ENCODE results near the gene LRATD1.
A peak's percentile ranks its signal among the peaks of the same experiment; 100 is the strongest.
"Not testable (repeated sequence)": the region's sequence is repeated elsewhere in the genome, so short reads cannot be mapped to it uniquely, and the experiment has no call there.

Gene LRATD1

DNA sequence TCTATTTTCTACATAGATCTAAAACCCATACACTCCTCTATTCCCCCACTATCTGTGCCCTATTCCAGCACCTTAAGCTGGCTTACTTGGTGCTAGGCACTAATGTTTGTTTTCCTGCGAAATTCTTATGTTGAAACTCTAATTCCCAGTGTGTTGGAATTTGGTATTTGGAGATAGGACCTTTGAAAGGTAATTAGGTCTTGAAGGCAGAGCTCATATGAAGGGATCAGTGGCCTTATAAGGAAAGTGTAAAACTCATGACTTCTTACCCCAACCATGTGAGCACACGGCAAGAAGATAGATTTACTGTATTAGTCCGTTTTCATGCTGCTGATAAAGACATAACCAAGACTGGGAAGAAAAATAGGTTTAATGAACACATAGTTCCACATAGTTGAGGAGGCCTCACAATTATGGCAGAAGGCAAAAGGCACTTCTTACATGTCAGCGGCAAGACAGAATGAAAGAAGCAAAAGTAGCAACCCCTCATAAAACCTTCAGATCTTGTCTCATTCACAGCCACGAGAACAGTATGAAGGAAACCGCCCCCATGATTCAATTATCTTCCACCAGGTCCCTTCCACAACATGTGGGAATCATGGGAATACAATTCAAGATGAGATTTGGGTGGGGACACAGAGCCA lies 10.5 kb upstream of the LRATD1 start:
- peaks cover 0 to 4% of the 10 kb centered on the region in 2 donors for H3K27me3 Mint-ChIP-seq

DNA sequence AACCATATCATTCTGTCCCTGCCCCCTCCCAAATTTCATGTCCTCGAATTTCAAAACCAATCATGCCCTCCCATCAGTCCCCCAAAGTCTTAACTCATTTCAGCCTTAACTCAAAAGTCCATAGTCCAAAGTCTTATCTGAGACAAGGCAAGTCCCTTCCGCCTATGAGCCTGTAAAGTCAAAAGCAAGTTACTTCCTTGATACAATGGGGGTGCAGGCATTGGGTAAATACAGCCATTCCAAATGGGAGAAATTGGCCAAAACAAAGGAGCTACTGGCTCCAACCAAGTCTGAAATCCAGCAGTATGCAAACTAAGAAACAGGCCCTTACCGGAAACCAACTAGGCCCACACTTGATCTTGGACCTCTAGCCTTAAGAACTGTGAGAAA lies 10.0 kb upstream of the LRATD1 start:
- H3K9me3 Mint-ChIP-seq; H3K27ac Mint-ChIP-seq; DNase-seq; H3K4me1 Mint-ChIP-seq; H3K4me3 Mint-ChIP-seq; ATAC-seq (replicated peaks); H3K36me3 Mint-ChIP-seq; H3K27me3 Mint-ChIP-seq: not testable (repeated sequence)

More for the DNA sequence above, 10.5 kb upstream of the LRATD1 start:
- Mint-ChIP-seq H3K4me1 (no peaks in the 10 kb centered on the region), H3K27ac (no peak overlapping the region), H3K4me3 (no peak overlapping the region), H3K36me3 (no peaks in the 10 kb centered on the region), H3K9me3 (peaks cover 2 to 7% of the 10 kb centered on the region in 2 donors)
- no peak for ATAC-seq (replicated peaks)
- DNase-seq: no peak

DNA sequence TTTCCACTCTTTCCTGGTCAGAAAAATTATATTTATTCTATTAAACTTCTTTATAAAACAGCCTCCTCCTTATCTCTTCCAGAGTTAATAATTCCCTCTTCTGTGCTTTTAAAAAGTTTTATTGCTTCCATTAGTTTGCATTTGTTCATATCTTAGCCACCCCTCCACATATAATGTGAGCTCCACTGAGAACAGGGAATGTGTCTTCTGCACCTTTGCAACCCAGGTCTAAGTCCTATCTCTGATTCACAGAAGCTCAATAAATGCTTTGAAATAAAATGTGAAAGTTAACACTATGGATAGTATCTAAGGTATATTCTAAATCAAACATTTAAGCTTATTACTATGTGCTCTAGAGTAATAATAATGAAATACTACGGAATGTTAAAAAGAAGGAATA lies 9.3 kb upstream of the LRATD1 start:
- ATAC-seq (replicated peaks) (no peak), DNase-seq (no peak)
- Mint-ChIP-seq H3K9me3 (peaks cover 7% of the 10 kb centered on the region in 2 donors), H3K4me1 (no peaks in the 10 kb centered on the region), H3K27ac (no peak overlapping the region), H3K27me3 (peaks cover 4 to 7% of the 10 kb centered on the region in 2 donors), H3K36me3 (no peaks in the 10 kb centered on the region), H3K4me3 (no peak overlapping the region)

DNA sequence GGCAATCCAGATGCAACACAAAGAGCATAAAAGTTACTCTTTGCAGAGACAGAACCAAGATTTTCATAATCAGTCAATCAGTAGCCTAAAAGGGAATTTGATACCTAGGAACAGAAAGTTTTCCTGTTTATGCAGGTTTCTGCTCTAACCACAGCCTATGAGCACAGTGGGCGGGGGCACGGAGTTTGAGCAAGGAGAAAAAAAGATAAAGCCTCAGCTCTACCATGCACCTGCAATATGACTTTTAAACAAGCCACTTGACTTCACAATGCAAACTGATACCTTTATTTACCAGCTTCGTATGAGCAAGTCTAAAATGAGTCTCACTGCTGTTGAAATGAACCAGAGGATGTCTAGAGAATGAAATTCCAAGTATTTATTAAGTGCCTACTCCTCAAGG lies 5.6 kb upstream of the LRATD1 start:
- ATAC-seq (replicated peaks) (no peak), DNase-seq (no peak)
- H3K4me1 Mint-ChIP-seq: peaks cover 0 to 2% of the 10 kb centered on the region in 2 donors
- H3K27me3 Mint-ChIP-seq: peaks cover 10 to 28% of the 10 kb centered on the region in 2 donors
- no peak overlapping the region for H3K27ac Mint-ChIP-seq
- H3K9me3 Mint-ChIP-seq: peaks cover 0 to 5% of the 10 kb centered on the region in 2 donors
- H3K36me3 Mint-ChIP-seq: no peaks in the 10 kb centered on the region
- H3K4me3 Mint-ChIP-seq: no peak overlapping the region

DNA sequence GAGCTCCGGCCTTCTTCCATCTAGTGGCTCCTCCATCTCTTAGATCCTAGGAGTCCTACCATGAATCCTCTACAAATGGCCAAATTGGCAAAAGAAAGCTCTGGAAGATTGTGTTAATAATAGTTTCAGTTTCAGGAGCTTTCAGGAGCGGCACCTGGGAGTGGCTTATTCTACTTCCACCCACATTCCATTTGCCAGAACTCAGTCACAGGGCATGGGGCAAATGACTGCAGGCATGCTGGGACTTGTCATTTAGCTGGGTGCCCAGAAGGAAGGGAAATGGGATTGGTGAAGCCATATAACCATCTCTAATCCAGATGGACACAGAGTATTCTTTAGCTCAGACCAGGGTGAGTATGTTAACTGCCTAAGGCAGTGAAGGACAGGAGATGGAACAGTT lies 3.6 kb upstream of the LRATD1 start:
- Mint-ChIP-seq H3K9me3 (peaks cover 0 to 5% of the 10 kb centered on the region in 2 donors), H3K27me3 (peaks cover 24 to 46% of the 10 kb centered on the region in 2 donors), H3K27ac (no peak overlapping the region), H3K4me1 (peaks cover 2 to 5% of the 10 kb centered on the region in 2 donors), H3K4me3 (no peak overlapping the region), H3K36me3 (no peaks in the 10 kb centered on the region)
- DNase-seq: no peak
- no peak for ATAC-seq (replicated peaks)

DNA sequence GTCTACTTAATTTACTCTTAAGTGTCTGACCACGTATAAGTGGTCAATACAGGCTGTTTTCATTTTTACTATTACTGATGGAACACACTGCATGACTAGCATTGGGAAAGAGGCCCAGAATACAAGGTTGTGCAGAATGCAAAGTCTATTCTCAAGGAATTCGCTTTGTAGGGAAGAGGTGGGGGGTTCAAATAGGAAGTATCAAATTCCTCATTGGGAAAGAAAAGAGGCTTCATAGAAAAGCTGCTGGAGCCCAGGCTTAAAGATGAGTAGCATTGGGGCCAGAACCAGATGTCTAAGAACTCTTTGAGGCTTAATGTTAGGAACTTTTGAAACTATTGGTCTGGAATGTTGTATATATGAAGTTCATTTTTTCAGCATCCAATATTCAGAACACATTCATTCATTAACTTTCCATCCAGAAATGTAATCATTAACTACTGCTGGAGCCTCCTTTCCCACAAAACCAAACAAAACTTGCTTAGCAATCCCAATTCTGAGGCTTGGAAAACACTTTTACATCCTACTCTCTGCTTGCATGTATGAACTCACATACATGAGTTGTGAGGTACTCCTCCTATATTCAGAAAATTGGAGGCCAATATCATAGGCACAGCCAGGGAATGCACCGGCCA lies 994 bp upstream of the LRATD1 start:
- Mint-ChIP-seq H3K4me3 (no peak overlapping the region), H3K36me3 (no peaks in the 10 kb centered on the region), H3K27me3 (peaks cover 36 to 70% of the 10 kb centered on the region in 2 donors), H3K9me3 (peaks cover 0 to 5% of the 10 kb centered on the region in 2 donors), H3K4me1 (peaks cover 2 to 5% of the 10 kb centered on the region in 2 donors), H3K27ac (no peak overlapping the region)
- DNase-seq (no peak), ATAC-seq (replicated peaks) (no peak)

DNA sequence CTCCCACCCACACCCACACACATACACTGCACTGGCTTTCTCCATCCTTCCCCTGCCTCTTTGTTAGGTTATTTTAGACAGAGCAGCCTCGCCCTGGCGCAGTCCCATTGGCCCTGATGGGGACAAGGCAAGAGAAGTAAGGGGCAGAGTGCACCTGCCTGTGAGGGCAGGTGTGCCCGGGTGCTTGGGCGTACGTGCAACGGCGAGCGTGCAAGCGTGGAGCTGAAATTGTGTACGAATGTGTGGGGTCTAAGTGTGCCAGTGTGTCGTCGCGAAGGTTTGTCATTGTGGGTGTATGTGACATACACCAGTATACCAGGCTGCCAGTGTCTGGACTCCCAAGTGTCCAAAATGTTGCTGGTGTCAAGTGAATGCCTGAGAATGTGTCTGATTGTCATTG lies 544 bp downstream of the LRATD1 start:
- Mint-ChIP-seq H3K27ac (peak overlapping the region; percentile 85), H3K36me3 (no peaks in the 10 kb centered on the region), H3K27me3 (peaks cover 43 to 73% of the 10 kb centered on the region in 2 donors), H3K4me1 (peaks cover 2 to 5% of the 10 kb centered on the region in 2 donors), H3K9me3 (peaks cover 0 to 2% of the 10 kb centered on the region in 2 donors), H3K4me3 (no peak overlapping the region)
- no peak for DNase-seq
- no peak for ATAC-seq (replicated peaks)

DNA sequence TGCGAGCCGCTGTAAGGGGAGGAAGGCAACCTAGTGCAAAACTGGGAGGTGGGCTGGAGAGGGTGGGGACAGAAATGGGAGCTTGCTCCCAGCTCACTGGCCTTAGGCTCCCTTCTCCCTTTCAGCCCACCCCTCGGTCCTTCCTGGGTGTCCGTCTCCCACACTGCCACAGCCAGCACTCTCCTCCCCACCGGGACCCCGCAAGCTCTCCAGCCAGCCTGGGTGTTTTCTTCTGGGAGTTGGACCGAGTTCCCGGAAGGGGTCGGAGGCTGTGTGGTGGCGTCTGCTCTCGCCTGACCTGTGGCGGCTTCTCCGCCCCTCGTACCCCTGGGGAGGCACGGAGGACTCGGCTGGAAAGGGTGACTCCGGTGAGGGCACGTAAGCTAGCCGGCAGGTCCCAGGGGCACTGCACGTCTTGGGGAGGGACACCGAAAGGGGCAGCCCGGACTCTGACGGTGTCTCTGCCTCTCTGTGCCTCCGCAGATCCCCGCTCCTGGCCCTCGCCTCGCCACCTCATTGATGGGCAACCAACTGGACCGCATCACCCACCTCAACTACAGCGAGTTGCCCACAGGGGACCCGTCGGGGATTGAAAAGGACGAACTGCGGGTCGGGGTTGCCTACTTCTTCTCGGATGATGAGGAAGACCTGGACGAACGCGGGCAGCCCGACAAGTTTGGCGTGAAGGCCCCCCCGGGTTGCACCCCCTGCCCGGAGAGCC lies 1.1 kb downstream of the LRATD1 start:
- peak overlapping the region; percentile 85 for H3K27ac Mint-ChIP-seq
- no peak overlapping the region for H3K4me3 Mint-ChIP-seq
- no peaks in the 10 kb centered on the region for H3K9me3 Mint-ChIP-seq

DNA sequence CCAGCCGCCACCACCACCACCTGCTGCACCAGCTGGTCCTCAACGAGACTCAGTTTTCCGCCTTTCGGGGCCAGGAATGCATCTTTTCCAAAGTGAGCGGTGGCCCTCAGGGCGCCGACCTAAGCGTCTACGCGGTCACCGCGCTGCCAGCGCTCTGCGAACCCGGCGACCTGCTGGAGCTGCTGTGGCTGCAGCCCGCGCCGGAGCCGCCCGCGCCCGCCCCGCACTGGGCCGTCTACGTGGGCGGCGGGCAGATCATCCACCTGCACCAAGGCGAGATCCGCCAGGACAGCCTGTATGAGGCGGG lies 1.6 kb downstream of the LRATD1 start:
- no peak for ATAC-seq (replicated peaks)
- Mint-ChIP-seq H3K9me3 (no peaks in the 10 kb centered on the region), H3K27me3 (peaks cover 43 to 69% of the 10 kb centered on the region in 2 donors)

More for the DNA sequence above, 1.1 kb downstream of the LRATD1 start:
- Mint-ChIP-seq H3K27me3 (peaks cover 43 to 71% of the 10 kb centered on the region in 2 donors), H3K36me3 (no peaks in the 10 kb centered on the region), H3K4me1 (peaks cover 2 to 5% of the 10 kb centered on the region in 2 donors)
- ATAC-seq (replicated peaks): no peak
- no peak for DNase-seq

DNA sequence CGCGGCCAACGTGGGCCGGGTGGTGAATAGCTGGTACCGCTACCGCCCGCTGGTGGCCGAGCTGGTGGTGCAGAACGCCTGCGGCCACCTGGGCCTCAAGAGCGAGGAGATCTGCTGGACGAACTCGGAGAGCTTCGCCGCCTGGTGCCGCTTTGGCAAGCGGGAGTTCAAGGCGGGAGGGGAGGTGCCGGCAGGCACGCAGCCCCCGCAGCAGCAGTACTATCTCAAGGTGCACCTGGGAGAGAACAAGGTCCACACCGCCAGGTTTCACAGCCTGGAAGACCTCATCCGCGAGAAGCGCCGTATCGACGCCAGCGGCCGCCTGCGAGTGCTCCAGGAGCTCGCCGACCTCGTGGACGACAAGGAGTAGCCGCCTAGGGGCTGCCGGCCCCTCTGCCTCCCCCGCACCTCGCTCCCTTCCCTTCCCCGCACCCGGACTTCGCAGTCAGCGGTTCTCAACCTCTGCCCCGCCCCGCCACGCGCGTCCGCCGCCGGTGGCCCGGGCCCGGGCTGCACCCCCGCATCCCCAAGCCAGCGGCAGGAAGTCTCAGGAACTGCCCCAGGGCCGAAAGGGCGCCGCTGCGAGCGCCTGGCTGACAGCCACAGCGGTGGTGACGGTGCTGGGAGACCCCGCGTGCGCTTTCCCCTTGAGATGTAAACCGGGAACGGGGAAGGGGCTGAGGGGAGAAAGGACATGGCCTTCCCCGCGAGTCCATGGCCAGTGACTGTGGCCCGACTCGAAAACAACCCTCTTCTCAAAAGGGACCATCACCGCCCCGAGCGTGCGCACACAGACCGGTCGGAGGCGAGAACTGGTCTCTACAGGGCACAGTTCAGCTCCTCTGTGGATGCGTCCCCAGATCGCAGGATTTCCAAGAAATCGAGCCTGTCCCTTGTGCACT lies 2.2 kb downstream of the LRATD1 start:
- ATAC-seq (replicated peaks): peak; percentile 45 to 62
- no peak for DNase-seq
- Mint-ChIP-seq H3K36me3 (no peaks in the 10 kb centered on the region), H3K27ac (no peak overlapping the region), H3K9me3 (no peaks in the 10 kb centered on the region), H3K4me1 (peaks cover 2 to 5% of the 10 kb centered on the region in 2 donors), H3K4me3 (no peak overlapping the region), H3K27me3 (peaks cover 43 to 64% of the 10 kb centered on the region in 2 donors)

More for the DNA sequence above, 1.6 kb downstream of the LRATD1 start:
- H3K27ac Mint-ChIP-seq: no peak overlapping the region
- peaks cover 2 to 5% of the 10 kb centered on the region in 2 donors for H3K4me1 Mint-ChIP-seq
- no peak overlapping the region for H3K4me3 Mint-ChIP-seq
- DNase-seq: no peak
- no peaks in the 10 kb centered on the region for H3K36me3 Mint-ChIP-seq

DNA sequence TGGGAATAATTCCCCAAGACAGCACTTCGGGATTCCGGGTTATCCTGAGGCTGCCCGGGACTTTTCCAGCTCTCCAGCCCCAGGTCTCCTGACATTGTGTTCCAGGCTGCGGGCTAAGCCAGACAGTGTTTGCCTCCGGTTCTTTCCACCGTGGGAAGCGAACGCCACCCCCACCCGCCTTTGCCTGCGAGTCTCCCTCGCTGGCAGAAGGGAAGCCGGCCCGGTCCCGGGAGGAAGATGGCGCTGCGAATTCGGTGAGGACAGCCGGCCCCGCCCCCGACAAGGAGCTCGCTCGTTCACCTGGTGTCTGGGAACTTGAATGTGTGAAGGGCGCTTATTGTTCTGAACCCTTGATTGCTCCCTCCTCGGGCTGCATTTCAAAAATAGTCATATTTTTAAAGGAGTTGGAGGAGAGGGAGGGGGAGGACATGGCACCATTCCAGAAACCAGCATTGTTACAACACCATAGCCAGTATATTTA lies 2.9 kb downstream of the LRATD1 start:
- ATAC-seq (replicated peaks) (no peak), DNase-seq (no peak)
- peaks cover 43 to 64% of the 10 kb centered on the region in 2 donors for H3K27me3 Mint-ChIP-seq
- H3K27ac Mint-ChIP-seq: no peak overlapping the region
- no peaks in the 10 kb centered on the region for H3K36me3 Mint-ChIP-seq
- no peak overlapping the region for H3K4me3 Mint-ChIP-seq
- peaks cover 2 to 5% of the 10 kb centered on the region in 2 donors for H3K4me1 Mint-ChIP-seq
- no peaks in the 10 kb centered on the region for H3K9me3 Mint-ChIP-seq

DNA sequence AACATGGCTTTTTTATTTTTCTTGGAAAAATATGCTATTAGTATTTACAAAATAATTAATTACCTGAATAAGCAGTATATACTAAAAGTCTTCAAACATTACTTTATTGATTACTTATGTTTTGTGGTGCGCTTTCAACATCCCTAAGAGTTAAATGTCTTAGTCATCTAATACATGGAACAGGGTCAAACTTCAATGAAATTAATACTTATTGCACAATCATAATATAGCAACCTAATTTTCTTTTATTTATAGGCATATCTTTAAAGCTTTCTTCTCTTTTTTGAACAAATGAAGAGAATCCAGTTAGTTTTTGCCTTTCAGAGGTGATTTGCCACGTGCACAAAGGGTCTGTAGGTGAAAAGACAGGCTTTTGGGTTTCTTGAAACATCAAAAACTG lies 6.0 kb downstream of the LRATD1 start:
- ATAC-seq (replicated peaks) (no peak), DNase-seq (no peak)
- Mint-ChIP-seq H3K27ac (no peak overlapping the region), H3K9me3 (no peaks in the 10 kb centered on the region), H3K4me1 (no peaks in the 10 kb centered on the region), H3K27me3 (peaks cover 24 to 42% of the 10 kb centered on the region in 2 donors), H3K4me3 (no peak overlapping the region), H3K36me3 (no peaks in the 10 kb centered on the region)

DNA sequence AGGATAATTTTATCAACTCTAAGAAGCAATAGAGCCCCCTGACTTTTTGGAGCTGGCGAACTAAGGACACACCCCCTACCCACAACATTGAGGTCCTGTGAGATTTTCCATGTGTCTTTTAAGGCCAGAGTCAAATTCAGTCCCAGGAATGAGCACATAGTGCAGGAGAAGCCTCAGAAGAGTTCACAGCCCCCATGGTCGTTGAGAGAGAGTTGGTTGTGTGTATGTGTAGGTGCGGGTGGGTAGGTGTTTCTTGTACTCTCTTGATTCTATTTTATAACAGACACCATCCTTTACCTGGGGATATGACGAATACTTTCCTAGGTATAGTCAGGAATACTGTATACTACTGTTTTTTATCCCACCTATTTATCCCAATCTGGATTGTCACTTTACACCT lies 8.6 kb downstream of the LRATD1 start:
- DNase-seq (no peak), ATAC-seq (replicated peaks) (no peak)
- no peak overlapping the region for H3K4me3 Mint-ChIP-seq
- H3K27me3 Mint-ChIP-seq: peaks cover 12 to 18% of the 10 kb centered on the region in 2 donors
- H3K36me3 Mint-ChIP-seq: no peaks in the 10 kb centered on the region
- H3K9me3 Mint-ChIP-seq: no peaks in the 10 kb centered on the region
- H3K4me1 Mint-ChIP-seq: no peaks in the 10 kb centered on the region
- no peak overlapping the region for H3K27ac Mint-ChIP-seq

DNA sequence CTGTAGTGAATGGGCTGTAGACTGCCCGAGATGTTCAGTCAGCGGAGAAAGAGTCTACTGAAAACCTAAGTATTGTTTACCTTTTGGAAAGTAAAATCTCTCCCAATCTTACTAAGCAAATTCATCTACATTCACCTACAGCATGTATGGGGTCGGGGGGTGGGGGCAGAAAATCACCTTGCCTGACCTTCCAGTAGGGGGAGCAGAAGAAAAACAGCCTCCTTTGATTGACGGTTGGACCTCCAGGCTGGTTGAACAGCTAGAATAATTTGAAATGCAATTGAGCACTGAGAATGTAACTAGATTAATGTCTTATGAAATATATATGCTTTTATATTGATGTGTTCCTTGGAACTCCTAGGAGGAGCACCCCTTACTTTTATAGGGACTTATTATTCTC lies 10.0 kb downstream of the LRATD1 start:
- Mint-ChIP-seq H3K4me1 (no peaks in the 10 kb centered on the region), H3K36me3 (no peaks in the 10 kb centered on the region), H3K27ac (no peak overlapping the region), H3K9me3 (no peaks in the 10 kb centered on the region), H3K4me3 (no peak overlapping the region), H3K27me3 (peaks cover 0 to 5% of the 10 kb centered on the region in 2 donors)
- ATAC-seq (replicated peaks) (no peak), DNase-seq (no peak)
